Measurements from ENCODE around the gene RIC8A. TPM values are rescaled to one million over a fixed set of nuclear protein-coding genes. Genes with fewer than 3 reads are reported as not detected.
A peak's percentile ranks its signal among the peaks of the same experiment; 100 is the strongest.
"Not testable (repeated sequence)": the region's sequence is repeated elsewhere in the genome, so short reads cannot be mapped to it uniquely, and the experiment has no call there.

Gene RIC8A
- total and polyA plus RNA-seq, 5 experiments from 2014 or later = 68.6 to 93.4 (median 92.7) TPM

- peaks cover 0 to 43% (median 0%) of the 10 kb centered on the region in 3 donors for H3K36me3 Mint-ChIP-seq
- POLR2A ChIA-PET = interaction anchor here (0.9 to 1.5 kb wide), 2 partner anchors 10 to 17 kb away, joined by 3 read pairs; partner anchors contain the start of genes BET1L and RIC8A
- DNase-seq (no peak), ATAC-seq (no peak)
- no peaks in the 10 kb centered on the region for H3K27me3 Mint-ChIP-seq
- H3K4me3 Mint-ChIP-seq = no peak overlapping the region
- peaks cover 4 to 17% (median 11%) of the 10 kb centered on the region in 4 donors for H3K4me1 Mint-ChIP-seq
- H3K27ac Mint-ChIP-seq = peak overlapping the region in 1 of 10 donors; percentile 76
- no peaks in the 10 kb centered on the region for H3K9me3 Mint-ChIP-seq
Observed at GRCh38 chr11:224424-224823, 16.9 kb downstream of the RIC8A start.

GRCh38 chr11:225734-226453 lies 18.4 kb downstream of the RIC8A start:
- Mint-ChIP-seq H3K27ac (peak overlapping the region in 1 of 10 donors; percentile 22), H3K36me3 (peaks cover 0 to 47% (median 2%) of the 10 kb centered on the region in 3 donors), H3K4me3 (no peak overlapping the region), H3K9me3 (no peaks in the 10 kb centered on the region), H3K27me3 (no peaks in the 10 kb centered on the region), H3K4me1 (peaks cover 4 to 17% (median 11%) of the 10 kb centered on the region in 4 donors)
- no peak for DNase-seq
- no peak for ATAC-seq
- POLR2A ChIA-PET = interaction anchor here (0.6 kb wide), 1 partner anchor 19 kb away, joined by 4 read pairs; no protein-coding TSS in a partner anchor

GRCh38 chr11:227824-228379 lies 20.4 kb downstream of the RIC8A start:
- ATAC-seq (no peak), DNase-seq (no peak)
- no peaks in the 10 kb centered on the region for H3K9me3 Mint-ChIP-seq
- H3K27ac Mint-ChIP-seq = peak overlapping the region in 2 of 10 donors; percentile 4 to 40
- H3K4me1 Mint-ChIP-seq = peaks cover 4 to 19% (median 6%) of the 10 kb centered on the region in 4 donors
- no peaks in the 10 kb centered on the region for H3K27me3 Mint-ChIP-seq
- H3K36me3 Mint-ChIP-seq = peaks cover 0 to 47% (median 2%) of the 10 kb centered on the region in 3 donors
- no peak overlapping the region for H3K4me3 Mint-ChIP-seq
- POLR2A ChIA-PET = interaction anchor here (0.7 to 1.2 kb wide), 2 partner anchors 19 to 279 kb away, joined by 3 read pairs; no protein-coding TSS in a partner anchor

GRCh38 chr11:230431-230830 lies 22.9 kb downstream of the RIC8A start:
- Mint-ChIP-seq H3K4me1 (peaks cover 9 to 34% (median 10%) of the 10 kb centered on the region in 4 donors), H3K27ac (peak overlapping the region in 1 of 10 donors; percentile 25)
- POLR2A ChIA-PET = interaction anchor here (0.7 to 2.0 kb wide), 4 partner anchors 15 to 562 kb away, joined by 4 to 7 read pairs (median 4); no protein-coding TSS in a partner anchor

GRCh38 chr11:232783-233565 lies 25.5 kb downstream of the RIC8A start:
- ATAC-seq = no peak
- no peaks in the 10 kb centered on the region for H3K27me3 Mint-ChIP-seq
- H3K9me3 Mint-ChIP-seq = no peaks in the 10 kb centered on the region
- peaks cover 4 to 31% (median 4%) of the 10 kb centered on the region in 3 donors for H3K36me3 Mint-ChIP-seq
- peak overlapping the region in 5 of 10 donors; percentile 51 to 92 (median 62) for H3K27ac Mint-ChIP-seq
- no peak overlapping the region for H3K4me3 Mint-ChIP-seq
- no peak for DNase-seq
- H3K4me1 Mint-ChIP-seq = peaks cover 11 to 40% (median 25%) of the 10 kb centered on the region in 4 donors
- POLR2A ChIA-PET = interaction anchor here (0.5 to 6.3 kb wide), 2 partner anchors 24 to 25 kb away, joined by 3 to 76 read pairs; partner anchors contain the start of genes BET1L and RIC8A

More at GRCh38 chr11:230431-230830, 22.9 kb downstream of the RIC8A start:
- peaks cover 0 to 43% (median 2%) of the 10 kb centered on the region in 3 donors for H3K36me3 Mint-ChIP-seq
- no peak for ATAC-seq
- H3K27me3 Mint-ChIP-seq = no peaks in the 10 kb centered on the region
- no peak for DNase-seq
- H3K9me3 Mint-ChIP-seq = no peaks in the 10 kb centered on the region
- no peak overlapping the region for H3K4me3 Mint-ChIP-seq

- no peak for ATAC-seq
- peaks cover 12 to 47% (median 39%) of the 10 kb centered on the region in 4 donors for H3K4me1 Mint-ChIP-seq
- H3K36me3 Mint-ChIP-seq = peaks cover 4 to 31% (median 6%) of the 10 kb centered on the region in 3 donors
- peak overlapping the region; percentile 83 to 97 (median 91) for H3K4me3 Mint-ChIP-seq
- peak overlapping the region; percentile 83 to 100 (median 95) for H3K27ac Mint-ChIP-seq
- H3K27me3 Mint-ChIP-seq = no peaks in the 10 kb centered on the region
- no peak for DNase-seq
- POLR2A ChIA-PET = interaction anchor here (0.7 to 6.3 kb wide), 7 partner anchors 10 to 221 kb away, joined by 3 to 76 read pairs (median 3); partner anchors contain the start of genes BET1L and RIC8A
- no peaks in the 10 kb centered on the region for H3K9me3 Mint-ChIP-seq
Observed at GRCh38 chr11:235180-235579, 27.7 kb downstream of the RIC8A start.

GRCh38 chr11:235609-235996 lies 28.1 kb downstream of the RIC8A start:
- H3K27me3 Mint-ChIP-seq = no peaks in the 10 kb centered on the region
- no peaks in the 10 kb centered on the region for H3K9me3 Mint-ChIP-seq
- H3K4me1 Mint-ChIP-seq = peaks cover 12 to 50% (median 40%) of the 10 kb centered on the region in 4 donors
- POLR2A ChIA-PET = interaction anchor here (1.4 to 6.3 kb wide), 6 partner anchors 14 to 171 kb away, joined by 3 to 76 read pairs (median 16); partner anchors contain the start of genes BET1L, PGGHG and RIC8A
- DNase-seq = peak in 4 of 10 donors; percentile 72 to 79 (median 72)
- H3K4me3 Mint-ChIP-seq = peak overlapping the region; percentile 83 to 97 (median 91)
- H3K36me3 Mint-ChIP-seq = peaks cover 4 to 30% (median 4%) of the 10 kb centered on the region in 3 donors
- peak; percentile 41 to 48 for ATAC-seq
- H3K27ac Mint-ChIP-seq = peak overlapping the region; percentile 83 to 100 (median 95)

GRCh38 chr11:235997-236773 lies 28.7 kb downstream of the RIC8A start, which contains the start of gene SIRT3:
SIRT3 (minus strand) TSS chr11:236342; CDS start chr11:236328, 14 bp downstream.
- no peaks in the 10 kb centered on the region for H3K27me3 Mint-ChIP-seq
- peak; percentile 82 to 92 (median 87) for DNase-seq
- peak within 1 kb of the TSS; percentile 89 to 100 (median 100) for H3K27ac Mint-ChIP-seq
- peak within 1 kb of the TSS; percentile 93 to 99 (median 98) for H3K4me3 Mint-ChIP-seq
- ATAC-seq = peak; percentile 85 to 87
- no peaks in the 10 kb centered on the region for H3K9me3 Mint-ChIP-seq
- H3K4me1 Mint-ChIP-seq = peaks cover 14 to 52% (median 41%) of the 10 kb centered on the region in 4 donors
- POLR2A ChIA-PET = interaction anchor here (1.2 to 6.3 kb wide), 10 partner anchors 10 to 171 kb away, joined by 3 to 76 read pairs (median 7); partner anchors contain the start of genes BET1L, NLRP6, PGGHG and RIC8A
- H3K36me3 Mint-ChIP-seq = peaks cover 4 to 31% (median 5%) of the 10 kb centered on the region in 3 donors

- DNase-seq (peak; percentile 82 to 91 (median 86)), ATAC-seq (peak; percentile 80 to 83)
- H3K27ac Mint-ChIP-seq = peak within 1 kb of the TSS; percentile 89 to 100 (median 100)
- H3K4me1 Mint-ChIP-seq = peaks cover 20 to 61% (median 46%) of the 10 kb centered on the region in 4 donors
- POLR2A ChIA-PET = interaction anchor here (0.6 to 6.3 kb wide), 16 partner anchors 10 to 219 kb away, joined by 3 to 76 read pairs (median 4); partner anchors contain the start of genes BET1L, NLRP6, PGGHG and RIC8A
- H3K4me3 Mint-ChIP-seq = peak within 1 kb of the TSS; percentile 93 to 99 (median 98)
- no peaks in the 10 kb centered on the region for H3K9me3 Mint-ChIP-seq
- peaks cover 4 to 40% (median 8%) of the 10 kb centered on the region in 3 donors for H3K36me3 Mint-ChIP-seq
- H3K27me3 Mint-ChIP-seq = no peaks in the 10 kb centered on the region
Observed at GRCh38 chr11:236774-237767, 29.6 kb downstream of the RIC8A start, which contains the start of gene PSMD13. PSMD13 (plus strand) TSS chr11:236976; CDS start chr11:237050, 74 bp downstream.

- POLR2A ChIA-PET = interaction anchor here (1.1 to 6.3 kb wide), 5 partner anchors 8 to 169 kb away, joined by 3 to 76 read pairs (median 15); partner anchors contain the start of genes BET1L, PGGHG and RIC8A
- not testable (repeated sequence) for DNase-seq, ATAC-seq, H3K9me3 Mint-ChIP-seq, H3K27me3 Mint-ChIP-seq
- peak overlapping the region in 9 of 10 donors; percentile 29 to 99 (median 97) for H3K4me3 Mint-ChIP-seq
- peaks cover 4 to 43% (median 13%) of the 10 kb centered on the region in 3 donors for H3K36me3 Mint-ChIP-seq
- peaks cover 19 to 60% (median 51%) of the 10 kb centered on the region in 4 donors for H3K4me1 Mint-ChIP-seq
- H3K27ac Mint-ChIP-seq = peak overlapping the region in 7 of 10 donors; percentile 39 to 100 (median 86)
Observed at GRCh38 chr11:238346-238745, 30.8 kb downstream of the RIC8A start.

Measured in naive thymus-derived CD8-positive, alpha-beta T cell (primary cell).